Measurements from ENCODE around the gene FAP.

FAP gene

GRCh38 chr2:162241571-162241970, 1.7 kb downstream of the FAP start:
- Histone ChIP-seq H3K9ac (ENCODE audit: low read depth, low read length) (no peak overlapping the region), H3K9me3 (ENCODE audit: insufficient read depth, low read depth, low read length) (no peaks in the 10 kb centered on the region), H3K4me3 (ENCODE audit: low read length) (no peak overlapping the region), H3K27ac (ENCODE audit: low read depth, low read length) (no peak overlapping the region), H3K4me1 (ENCODE audit: insufficient read depth, low read length) (no peaks in the 10 kb centered on the region), H3K36me3 (ENCODE audit: insufficient read depth, low read length) (no peaks in the 10 kb centered on the region), H3K27me3 (ENCODE audit: insufficient read depth, low read length) (no peaks in the 10 kb centered on the region)
- WGBS: no CpG with 5 or more reads among the region's 1 CpG

GRCh38 chr2:162234620-162235462, 8.4 kb downstream of the FAP start:
- Histone ChIP-seq H3K27ac (ENCODE audit: low read depth, low read length) (no peak overlapping the region), H3K36me3 (ENCODE audit: insufficient read depth, low read length) (no peaks in the 10 kb centered on the region)
- 95% methylated on average over 34 of the region's 38 CpGs for WGBS

GRCh38 chr2:162233197-162233596, 10.0 kb downstream of the FAP start:
- Histone ChIP-seq H3K9me3 (ENCODE audit: insufficient read depth, low read depth, low read length) (no peaks in the 10 kb centered on the region), H3K27ac (ENCODE audit: low read depth, low read length) (no peak overlapping the region), H3K27me3 (ENCODE audit: insufficient read depth, low read length) (no peaks in the 10 kb centered on the region), H3K4me3 (ENCODE audit: low read length) (no peak overlapping the region), H3K9ac (ENCODE audit: low read depth, low read length) (no peak overlapping the region), H3K4me1 (ENCODE audit: insufficient read depth, low read length) (no peaks in the 10 kb centered on the region), H3K36me3 (ENCODE audit: insufficient read depth, low read length) (no peaks in the 10 kb centered on the region)
- WGBS: 89% methylated on average over 1 of the region's 1 CpG

More at GRCh38 chr2:162234620-162235462, 8.4 kb downstream of the FAP start:
- H3K4me1 ChIP-seq (ENCODE audit: insufficient read depth, low read length): no peaks in the 10 kb centered on the region
- H3K9me3 ChIP-seq (ENCODE audit: insufficient read depth, low read depth, low read length): no peaks in the 10 kb centered on the region
- no peak overlapping the region for H3K9ac ChIP-seq (ENCODE audit: low read depth, low read length)
- no peak overlapping the region for H3K4me3 ChIP-seq (ENCODE audit: low read length)
- H3K27me3 ChIP-seq (ENCODE audit: insufficient read depth, low read length): no peaks in the 10 kb centered on the region

- no peaks in the 10 kb centered on the region for H3K4me1 ChIP-seq (ENCODE audit: insufficient read depth, low read length)
- WGBS: 86% methylated on average over 1 of the region's 2 CpGs
- no peak overlapping the region for H3K9ac ChIP-seq (ENCODE audit: low read depth, low read length)
- H3K4me3 ChIP-seq (ENCODE audit: low read length): no peak overlapping the region
- H3K36me3 ChIP-seq (ENCODE audit: insufficient read depth, low read length): no peaks in the 10 kb centered on the region
- H3K9me3 ChIP-seq (ENCODE audit: insufficient read depth, low read depth, low read length): no peaks in the 10 kb centered on the region
- no peak overlapping the region for H3K27ac ChIP-seq (ENCODE audit: low read depth, low read length)
- H3K27me3 ChIP-seq (ENCODE audit: insufficient read depth, low read length): no peaks in the 10 kb centered on the region
Measured at GRCh38 chr2:162232671-162233070, 10.6 kb downstream of the FAP start.

- Histone ChIP-seq H3K9ac (ENCODE audit: low read depth, low read length) (no peak overlapping the region), H3K36me3 (ENCODE audit: insufficient read depth, low read length) (no peaks in the 10 kb centered on the region), H3K27me3 (ENCODE audit: insufficient read depth, low read length) (no peaks in the 10 kb centered on the region), H3K9me3 (ENCODE audit: insufficient read depth, low read depth, low read length) (no peaks in the 10 kb centered on the region), H3K4me1 (ENCODE audit: insufficient read depth, low read length) (no peaks in the 10 kb centered on the region), H3K27ac (ENCODE audit: low read depth, low read length) (no peak overlapping the region), H3K4me3 (ENCODE audit: low read length) (no peak overlapping the region)
- 82% methylated on average over 2 of the region's 2 CpGs for WGBS
Measured at GRCh38 chr2:162232027-162232426, 11.2 kb downstream of the FAP start.

GRCh38 chr2:162230761-162231160, 12.5 kb downstream of the FAP start:
- Histone ChIP-seq H3K27ac (ENCODE audit: low read depth, low read length) (no peak overlapping the region), H3K9me3 (ENCODE audit: insufficient read depth, low read depth, low read length) (no peaks in the 10 kb centered on the region), H3K36me3 (ENCODE audit: insufficient read depth, low read length) (no peaks in the 10 kb centered on the region), H3K4me3 (ENCODE audit: low read length) (no peak overlapping the region), H3K27me3 (ENCODE audit: insufficient read depth, low read length) (no peaks in the 10 kb centered on the region), H3K9ac (ENCODE audit: low read depth, low read length) (no peak overlapping the region), H3K4me1 (ENCODE audit: insufficient read depth, low read length) (no peaks in the 10 kb centered on the region)
- WGBS: 100% methylated on average over 1 of the region's 1 CpG

GRCh38 chr2:162226836-162227235, 16.4 kb downstream of the FAP start:
- no peaks in the 10 kb centered on the region for H3K9me3 ChIP-seq (ENCODE audit: insufficient read depth, low read depth, low read length)

GRCh38 chr2:162221064-162221463, 22.2 kb downstream of the FAP start:
- Histone ChIP-seq H3K27me3 (ENCODE audit: insufficient read depth, low read length) (no peaks in the 10 kb centered on the region), H3K9ac (ENCODE audit: low read depth, low read length) (no peak overlapping the region), H3K4me3 (ENCODE audit: low read length) (no peak overlapping the region), H3K27ac (ENCODE audit: low read depth, low read length) (no peak overlapping the region), H3K36me3 (ENCODE audit: insufficient read depth, low read length) (no peaks in the 10 kb centered on the region), H3K9me3 (ENCODE audit: insufficient read depth, low read depth, low read length) (no peaks in the 10 kb centered on the region), H3K4me1 (ENCODE audit: insufficient read depth, low read length) (no peaks in the 10 kb centered on the region)
- WGBS: 42% methylated on average over 11 of the region's 11 CpGs

More at GRCh38 chr2:162226836-162227235, 16.4 kb downstream of the FAP start:
- H3K27ac ChIP-seq (ENCODE audit: low read depth, low read length): no peak overlapping the region
- H3K4me1 ChIP-seq (ENCODE audit: insufficient read depth, low read length): no peaks in the 10 kb centered on the region
- H3K9ac ChIP-seq (ENCODE audit: low read depth, low read length): no peak overlapping the region
- no peaks in the 10 kb centered on the region for H3K27me3 ChIP-seq (ENCODE audit: insufficient read depth, low read length)
- H3K4me3 ChIP-seq (ENCODE audit: low read length): no peak overlapping the region
- no peaks in the 10 kb centered on the region for H3K36me3 ChIP-seq (ENCODE audit: insufficient read depth, low read length)

- 85% methylated on average over 1 of the region's 1 CpG for WGBS
Measured at GRCh38 chr2:162220368-162220767, 22.9 kb downstream of the FAP start.

GRCh38 chr2:162219426-162219825, 23.8 kb downstream of the FAP start:
- no peak overlapping the region for H3K4me3 ChIP-seq (ENCODE audit: low read length)
- WGBS: 75% methylated on average over 1 of the region's 4 CpGs
- no peaks in the 10 kb centered on the region for H3K36me3 ChIP-seq (ENCODE audit: insufficient read depth, low read length)
- no peak overlapping the region for H3K27ac ChIP-seq (ENCODE audit: low read depth, low read length)
- H3K27me3 ChIP-seq (ENCODE audit: insufficient read depth, low read length): no peaks in the 10 kb centered on the region
- H3K4me1 ChIP-seq (ENCODE audit: insufficient read depth, low read length): no peaks in the 10 kb centered on the region
- no peaks in the 10 kb centered on the region for H3K9me3 ChIP-seq (ENCODE audit: insufficient read depth, low read depth, low read length)
- no peak overlapping the region for H3K9ac ChIP-seq (ENCODE audit: low read depth, low read length)

More at GRCh38 chr2:162220368-162220767, 22.9 kb downstream of the FAP start:
- H3K9ac ChIP-seq (ENCODE audit: low read depth, low read length): no peak overlapping the region
- H3K36me3 ChIP-seq (ENCODE audit: insufficient read depth, low read length): no peaks in the 10 kb centered on the region
- H3K27ac ChIP-seq (ENCODE audit: low read depth, low read length): no peak overlapping the region
- H3K27me3 ChIP-seq (ENCODE audit: insufficient read depth, low read length): no peaks in the 10 kb centered on the region
- H3K4me1 ChIP-seq (ENCODE audit: insufficient read depth, low read length): no peaks in the 10 kb centered on the region
- no peaks in the 10 kb centered on the region for H3K9me3 ChIP-seq (ENCODE audit: insufficient read depth, low read depth, low read length)
- no peak overlapping the region for H3K4me3 ChIP-seq (ENCODE audit: low read length)

GRCh38 chr2:162217598-162217997, 25.6 kb downstream of the FAP start:
- Histone ChIP-seq H3K9me3 (ENCODE audit: insufficient read depth, low read depth, low read length) (no peaks in the 10 kb centered on the region), H3K36me3 (ENCODE audit: insufficient read depth, low read length) (no peaks in the 10 kb centered on the region), H3K9ac (ENCODE audit: low read depth, low read length) (no peak overlapping the region), H3K4me1 (ENCODE audit: insufficient read depth, low read length) (no peaks in the 10 kb centered on the region), H3K4me3 (ENCODE audit: low read length) (no peak overlapping the region), H3K27me3 (ENCODE audit: insufficient read depth, low read length) (no peaks in the 10 kb centered on the region), H3K27ac (ENCODE audit: low read depth, low read length) (no peak overlapping the region)
- 91% methylated on average over 1 of the region's 1 CpG for WGBS

Measured in HUES64 (cell line).